HepG2 (cell line): ENCODE data around the gene SGMS1. TPM values are rescaled to one million over a fixed set of nuclear protein-coding genes. Genes with fewer than 3 reads are reported as not detected.

Experiments
- DMAP1 ChIP-seq: IDR thresholded peaks from 2 replicates; pipeline ENCODE4 v1.6.1; 2016
- GPBP1L1 ChIP-seq: sonication (generic); formaldehyde crosslinking; IDR thresholded peaks from 2 replicates; pipeline ENCODE4 v1.5.0; 2020; ENCODE audit warnings: mild to moderate bottlenecking, missing genetic modification reagents
- TFDP2 ChIP-seq: sonication (generic); formaldehyde crosslinking; IDR thresholded peaks from 2 replicates; pipeline ENCODE4 v1.4.0; 2020; ENCODE audit warnings: missing genetic modification reagents
- YEATS4 ChIP-seq: sonication (generic); formaldehyde crosslinking; IDR thresholded peaks from 2 replicates; pipeline ENCODE4 v1.4.0; 2020; ENCODE audit warnings: missing genetic modification reagents, borderline replicate concordance
- ZNF546 ChIP-seq: sonication (generic); formaldehyde crosslinking; conservative IDR thresholded peaks from 2 replicates; pipeline ENCODE4 v1.8.1; 2023; ENCODE audit warnings: mild to moderate bottlenecking, missing genetic modification reagents
- polyA plus RNA-seq, 8 experiments: library from polyadenylated mRNA; depleted of rRNA in 3 of 8; stranded (reverse) in 7 of 8; unstranded in 1 of 8; fragments of >200 nt; fragmentation: Illumina TruSeq in 4 of 8; extraction: Trizol in 4 of 8; gene quantifications; 2 replicates each; pipeline versions ENCODE4 v1.2.1 to v1.2.3, GENCODE V29; 2011 to 2016; ENCODE audit warnings: low read depth in 4 of 8, missing spikeins in 1 of 8, mixed read lengths in 1 of 8; ENCODE audit not compliant: insufficient read depth in 1 of 8
- total RNA-seq, 5 experiments: library from RNA; depleted of rRNA; stranded (reverse); fragments of >200 nt; fragmentation: Illumina TruSeq; extraction: Trizol; gene quantifications; 2 replicates each; pipeline ENCODE4 v1.2.3, GENCODE V29; 2016; ENCODE audit warnings: low read depth in 1 of 5
- TF ChIP-seq, protein P1 (sequence below): sonication (generic); formaldehyde crosslinking; IDR thresholded peaks from 2 replicates; pipeline ENCODE4 v1.5.0; 2020; ENCODE audit warnings: mild to moderate bottlenecking, missing genetic modification reagents, borderline replicate concordance
- TF ChIP-seq, protein P2 (sequence below): IDR thresholded peaks from 2 replicates; pipeline ENCODE4 v1.6.1; 2016; ENCODE audit warnings: control low read depth

The SGMS1 gene
- total and polyA plus RNA-seq, 2 of the 13 experiments (the other 11 are each of a cell fraction or from before 2014, with no cell fraction given) = 6.5 to 15.1 TPM

GRCh38 chr10:50631052-50631451, 7.3 kb upstream of the SGMS1 start (continued):
- no peak for TF ChIP-seq GPBP1L1 (CRISPR knock-in tag)
- TF ChIP-seq, protein P1, sequence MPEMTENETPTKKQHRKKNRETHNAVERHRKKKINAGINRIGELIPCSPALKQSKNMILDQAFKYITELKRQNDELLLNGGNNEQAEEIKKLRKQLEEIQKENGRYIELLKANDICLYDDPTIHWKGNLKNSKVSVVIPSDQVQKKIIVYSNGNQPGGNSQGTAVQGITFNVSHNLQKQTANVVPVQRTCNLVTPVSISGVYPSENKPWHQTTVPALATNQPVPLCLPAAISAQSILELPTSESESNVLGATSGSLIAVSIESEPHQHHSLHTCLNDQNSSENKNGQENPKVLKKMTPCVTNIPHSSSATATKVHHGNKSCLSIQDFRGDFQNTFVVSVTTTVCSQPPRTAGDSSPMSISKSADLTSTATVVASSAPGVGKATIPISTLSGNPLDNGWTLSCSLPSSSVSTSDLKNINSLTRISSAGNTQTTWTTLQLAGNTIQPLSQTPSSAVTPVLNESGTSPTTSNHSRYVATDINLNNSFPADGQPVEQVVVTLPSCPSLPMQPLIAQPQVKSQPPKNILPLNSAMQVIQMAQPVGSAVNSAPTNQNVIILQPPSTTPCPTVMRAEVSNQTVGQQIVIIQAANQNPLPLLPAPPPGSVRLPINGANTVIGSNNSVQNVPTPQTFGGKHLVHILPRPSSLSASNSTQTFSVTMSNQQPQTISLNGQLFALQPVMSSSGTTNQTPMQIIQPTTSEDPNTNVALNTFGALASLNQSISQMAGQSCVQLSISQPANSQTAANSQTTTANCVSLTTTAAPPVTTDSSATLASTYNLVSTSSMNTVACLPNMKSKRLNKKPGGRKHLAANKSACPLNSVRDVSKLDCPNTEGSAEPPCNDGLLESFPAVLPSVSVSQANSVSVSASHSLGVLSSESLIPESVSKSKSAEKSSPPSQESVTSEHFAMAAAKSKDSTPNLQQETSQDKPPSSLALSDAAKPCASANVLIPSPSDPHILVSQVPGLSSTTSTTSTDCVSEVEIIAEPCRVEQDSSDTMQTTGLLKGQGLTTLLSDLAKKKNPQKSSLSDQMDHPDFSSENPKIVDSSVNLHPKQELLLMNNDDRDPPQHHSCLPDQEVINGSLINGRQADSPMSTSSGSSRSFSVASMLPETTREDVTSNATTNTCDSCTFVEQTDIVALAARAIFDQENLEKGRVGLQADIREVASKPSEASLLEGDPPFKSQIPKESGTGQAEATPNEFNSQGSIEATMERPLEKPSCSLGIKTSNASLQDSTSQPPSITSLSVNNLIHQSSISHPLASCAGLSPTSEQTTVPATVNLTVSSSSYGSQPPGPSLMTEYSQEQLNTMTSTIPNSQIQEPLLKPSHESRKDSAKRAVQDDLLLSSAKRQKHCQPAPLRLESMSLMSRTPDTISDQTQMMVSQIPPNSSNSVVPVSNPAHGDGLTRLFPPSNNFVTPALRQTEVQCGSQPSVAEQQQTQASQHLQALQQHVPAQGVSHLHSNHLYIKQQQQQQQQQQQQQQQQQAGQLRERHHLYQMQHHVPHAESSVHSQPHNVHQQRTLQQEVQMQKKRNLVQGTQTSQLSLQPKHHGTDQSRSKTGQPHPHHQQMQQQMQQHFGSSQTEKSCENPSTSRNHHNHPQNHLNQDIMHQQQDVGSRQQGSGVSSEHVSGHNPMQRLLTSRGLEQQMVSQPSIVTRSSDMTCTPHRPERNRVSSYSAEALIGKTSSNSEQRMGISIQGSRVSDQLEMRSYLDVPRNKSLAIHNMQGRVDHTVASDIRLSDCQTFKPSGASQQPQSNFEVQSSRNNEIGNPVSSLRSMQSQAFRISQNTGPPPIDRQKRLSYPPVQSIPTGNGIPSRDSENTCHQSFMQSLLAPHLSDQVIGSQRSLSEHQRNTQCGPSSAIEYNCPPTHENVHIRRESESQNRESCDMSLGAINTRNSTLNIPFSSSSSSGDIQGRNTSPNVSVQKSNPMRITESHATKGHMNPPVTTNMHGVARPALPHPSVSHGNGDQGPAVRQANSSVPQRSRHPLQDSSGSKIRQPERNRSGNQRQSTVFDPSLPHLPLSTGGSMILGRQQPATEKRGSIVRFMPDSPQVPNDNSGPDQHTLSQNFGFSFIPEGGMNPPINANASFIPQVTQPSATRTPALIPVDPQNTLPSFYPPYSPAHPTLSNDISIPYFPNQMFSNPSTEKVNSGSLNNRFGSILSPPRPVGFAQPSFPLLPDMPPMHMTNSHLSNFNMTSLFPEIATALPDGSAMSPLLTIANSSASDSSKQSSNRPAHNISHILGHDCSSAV (CRISPR knock-in tag) = no peak
- TF ChIP-seq ZNF546 = no peak
- TF ChIP-seq YEATS4 (CRISPR knock-in tag) = no peak
- no peak for TF ChIP-seq TFDP2 (CRISPR knock-in tag)
- TF ChIP-seq DMAP1 = no peak
- TF ChIP-seq, protein P2, sequence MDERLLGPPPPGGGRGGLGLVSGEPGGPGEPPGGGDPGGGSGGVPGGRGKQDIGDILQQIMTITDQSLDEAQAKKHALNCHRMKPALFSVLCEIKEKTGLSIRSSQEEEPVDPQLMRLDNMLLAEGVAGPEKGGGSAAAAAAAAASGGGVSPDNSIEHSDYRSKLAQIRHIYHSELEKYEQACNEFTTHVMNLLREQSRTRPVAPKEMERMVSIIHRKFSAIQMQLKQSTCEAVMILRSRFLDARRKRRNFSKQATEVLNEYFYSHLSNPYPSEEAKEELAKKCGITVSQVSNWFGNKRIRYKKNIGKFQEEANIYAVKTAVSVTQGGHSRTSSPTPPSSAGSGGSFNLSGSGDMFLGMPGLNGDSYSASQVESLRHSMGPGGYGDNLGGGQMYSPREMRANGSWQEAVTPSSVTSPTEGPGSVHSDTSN (CRISPR knock-in tag) = no peak
